LoVo (cell line): Measurements from ENCODE around the gene DCST2.

Experiments used
- DNase-seq: peaks from one replicate; pipeline ENCODE4 v3.0.0-alpha.2; 2016; ENCODE audit warnings: low spot score

Gene DCST2

GRCh38 chr1:155049651-155050559, 16.3 kb upstream of the DCST2 start:
- DNase-seq: no peak

- no peak for DNase-seq
Measured at GRCh38 chr1:155048449-155049334, 15.1 kb upstream of the DCST2 start.

- peak; percentile 58 for DNase-seq
Measured at GRCh38 chr1:155044812-155045657, 11.5 kb upstream of the DCST2 start.

GRCh38 chr1:155044365-155044764, 10.8 kb upstream of the DCST2 start:
- no peak for DNase-seq

- DNase-seq: no peak
Measured at GRCh38 chr1:155043793-155044192, 10.2 kb upstream of the DCST2 start.

GRCh38 chr1:155043301-155043702, 9.7 kb upstream of the DCST2 start:
- DNase-seq: no peak

- DNase-seq: no peak
Measured at GRCh38 chr1:155042789-155043188, 9.2 kb upstream of the DCST2 start.

GRCh38 chr1:155040358-155041093, 6.9 kb upstream of the DCST2 start:
- DNase-seq: no peak

GRCh38 chr1:155039308-155039669, 5.7 kb upstream of the DCST2 start:
- no peak for DNase-seq

GRCh38 chr1:155038602-155039307, 5.2 kb upstream of the DCST2 start:
- peak; percentile 42 for DNase-seq

- DNase-seq: no peak
Measured at GRCh38 chr1:155037851-155038441, 4.4 kb upstream of the DCST2 start.

GRCh38 chr1:155037043-155037442, 3.5 kb upstream of the DCST2 start:
- DNase-seq: no peak

GRCh38 chr1:155035936-155036335, 2.4 kb upstream of the DCST2 start:
- DNase-seq: no peak

- DNase-seq: no peak
Measured at GRCh38 chr1:155034318-155035208, 982 bp upstream of the DCST2 start.

GRCh38 chr1:155032886-155033285, 695 bp downstream of the DCST2 start:
- no peak for DNase-seq

- DNase-seq: no peak
Measured at GRCh38 chr1:155030899-155031298, 2.7 kb downstream of the DCST2 start.

GRCh38 chr1:155030243-155030795, 3.3 kb downstream of the DCST2 start:
- DNase-seq: no peak

GRCh38 chr1:155029513-155030242, 3.9 kb downstream of the DCST2 start:
- no peak for DNase-seq
